ENCODE measurements around the gene RASGRP4.

DNA sequence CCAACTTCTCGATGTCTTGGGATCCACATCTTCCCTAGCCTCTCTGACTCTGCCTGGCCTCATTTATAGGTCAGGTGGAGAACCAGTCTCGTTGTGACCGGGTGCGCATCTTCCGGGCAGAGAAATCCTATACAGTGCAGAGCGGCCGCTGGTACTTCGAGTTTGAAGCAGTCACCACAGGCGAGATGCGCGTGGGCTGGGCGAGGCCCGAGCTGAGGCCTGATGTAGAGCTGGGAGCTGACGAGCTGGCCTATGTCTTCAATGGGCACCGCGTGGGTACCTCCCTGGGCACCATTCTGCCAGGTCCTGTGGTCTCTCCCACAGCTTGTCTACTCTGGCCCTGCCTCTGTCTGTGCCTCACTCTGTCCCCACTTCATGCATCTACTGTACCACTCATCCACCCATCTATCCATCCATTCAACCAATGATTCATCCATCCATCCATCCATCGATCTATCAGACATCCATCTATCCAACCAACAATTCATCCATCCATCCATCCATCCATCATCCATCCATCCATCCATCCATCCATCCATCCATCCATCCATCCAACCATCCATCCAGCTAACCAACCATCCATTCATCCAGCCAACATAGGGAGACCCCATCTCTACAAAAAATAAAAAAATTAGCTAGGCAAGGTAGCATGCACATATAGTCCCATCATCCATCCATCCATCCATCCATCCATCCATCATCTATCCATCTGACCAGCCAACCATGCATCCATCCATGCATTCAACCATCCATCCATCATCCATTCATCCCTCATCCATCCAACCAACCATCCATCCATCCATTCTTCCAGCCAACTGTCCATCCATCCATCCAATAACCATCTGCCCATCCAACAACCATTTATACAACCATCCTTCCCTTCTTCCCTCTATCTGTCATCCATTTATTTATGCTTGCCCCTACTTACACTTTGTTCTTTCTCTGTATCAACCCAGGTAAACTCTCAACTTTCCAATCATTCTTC, 41.8 kb upstream of the RASGRP4 start:
- TF ChIP-seq GATA2 (IDR thresholded peaks at IDR 0.05; ENCODE audit: low read depth, low read length), result no peak
- TF ChIP-seq GATA3 (IDR thresholded peaks at IDR 0.05; ENCODE audit: low read depth, low read length), result no peak
